Activated CD4-positive, alpha-beta memory T cell treated with anti-CD3 and anti-CD28 coated beads for 36 hours (primary cell): Measurements from ENCODE around the gene LZTFL1. TPM values are rescaled to one million over a fixed set of nuclear protein-coding genes. Genes with fewer than 3 reads are reported as not detected.

Experiments used
- total RNA-seq, 2 experiments: library from RNA; stranded (reverse); gene quantifications; one replicate each; pipeline ENCODE4 v1.2.3, GENCODE V29; 2021

The LZTFL1 gene
- total RNA-seq, 2 experiments from 2014 or later: 3.9 to 6.4 TPM

Other genes starting within 250 kb of the LZTFL1 start
- gene LIMD1, start 247.4 kb downstream of the LZTFL1 start, total RNA-seq: 10 to 100 TPM; 20.4 to 20.7 TPM
- 10 to 100 TPM; 64.3 to 71.2 TPM for gene SACM1L, start 152.7 kb downstream of the LZTFL1 start, total RNA-seq
- not detected for gene SLC6A20, start 45.6 kb downstream of the LZTFL1 start, total RNA-seq
- not detected for gene CCR9, start 44.4 kb upstream of the LZTFL1 start, total RNA-seq
- 1 to 10 TPM; 4.0 TPM for gene CXCR6, start 101.3 kb upstream of the LZTFL1 start, total RNA-seq
- 10 to 100 TPM; 13.7 to 14.0 TPM for gene FYCO1, start 153.7 kb upstream of the LZTFL1 start, total RNA-seq
- gene XCR1, start 185.4 kb upstream of the LZTFL1 start, total RNA-seq: under 1 TPM in 1 of 2 experiments, not detected in 1; 0.05 TPM